HCT116 (cell line): ENCODE results near the gene ADORA2B. TPM values are rescaled to one million over a fixed set of nuclear protein-coding genes. Genes with fewer than 3 reads are reported as not detected.
A peak's percentile ranks its signal among the peaks of the same experiment; 100 is the strongest.

ENCODE experiments used
- ATAC-seq: fragments of 200-7000 bp; cut with Tn5 transposase; 2 replicates; pipeline ENCODE4 v1.9.1; 2020; ENCODE audit warnings: mild to moderate bottlenecking, moderate library complexity
- BruUV-seq: library from RNA; stranded (reverse); fragments of 400-500 nt; replicated peaks from 2 replicates; lab custom pipeline; 2021; lab: Mats Ljungman, UMichigan
- CTCF ChIA-PET: fragments of 300-600 bp; sonication (Branson Sonifier 250); formaldehyde crosslinking; loops from one replicate; lab custom pipeline; 2021; ENCODE audit warnings: antibody characterized with exemption; lab: Charles Lee
- POLR2A ChIA-PET: fragments of 300-600, 350-600 bp; sonication (Branson Sonifier 250); formaldehyde crosslinking; loops from one replicate; lab custom pipeline; 2021; ENCODE audit warnings: antibody characterized with exemption; lab: Charles Lee
- RAD21 ChIA-PET, 2 experiments: fragments of 300-600 bp; sonication (Branson Sonifier 250); formaldehyde crosslinking; loops; one replicate each; lab custom pipeline; 2023; ENCODE audit warnings: low total read pairs in 2 of 2; ENCODE audit not compliant: uncharacterized antibody in 2 of 2, unreplicated experiment in 2 of 2, low non-redundant PET in 1 of 2; lab: Charles Lee
- DNase-seq: peaks from one replicate; pipeline ENCODE4 v3.0.0-alpha.2; 2010; ENCODE audit warnings: low read depth, low spot score
- H2AFZ ChIP-seq: fragments of 200-600 bp; shearing (Covaris generic), sonication (generic); 2 replicates; pipeline ENCODE4 v1.6.1; 2017; ENCODE audit warnings: low read depth, mixed run types, mixed read lengths, antibody characterized with exemption, low read length; ENCODE audit not compliant: poor library complexity, severe bottlenecking
- H3K27ac ChIP-seq: 2 replicates; pipeline ENCODE4 v1.5.1; 2012; ENCODE audit warnings: low read depth, low read length
- H3K27me3 ChIP-seq: fragments of 200-600 bp; sonication (generic); 2 replicates; pipeline ENCODE4 v1.6.1; 2016; ENCODE audit warnings: mixed run types, low read length, mixed read lengths; ENCODE audit not compliant: insufficient read depth
- H3K36me3 ChIP-seq, 2 experiments: fragments of 200-500 bp in 1 of 2; fragments of 200-600 bp in 1 of 2; sonication (Bioruptor generic) in 1 of 2; sonication (generic) in 1 of 2; 2 replicates each; pipeline versions ENCODE4 v1.5.1 to v1.6.1; 2014 to 2016; ENCODE audit warnings: low read length in 2 of 2, inconsistent platforms in 1 of 2, mixed read lengths in 1 of 2, mixed run types in 1 of 2; ENCODE audit not compliant: insufficient read depth in 2 of 2, control insufficient read depth in 1 of 2
- H3K4me1 ChIP-seq, 2 experiments: fragments of 200-600 bp in 1 of 2; sonication (generic) in 1 of 2; 2 replicates each; pipeline versions ENCODE4 v1.5.1 to v1.6.1; 2012 to 2017; ENCODE audit warnings: low read length in 2 of 2, inconsistent platforms in 1 of 2, mild to moderate bottlenecking in 1 of 2, mixed read lengths in 1 of 2, mixed run types in 1 of 2, moderate library complexity in 1 of 2; ENCODE audit not compliant: insufficient read depth in 2 of 2, control insufficient read depth in 1 of 2
- H3K4me2 ChIP-seq: fragments of 200-600 bp; sonication (generic); 2 replicates; pipeline ENCODE4 v1.6.1; 2017; ENCODE audit warnings: mixed run types, low read length, mixed read lengths
- H3K4me3 ChIP-seq, 2 experiments: fragments of 200-600 bp in 1 of 2; sonication (generic) in 1 of 2; replicated peaks in 1 of 2; 2 replicates each; pipeline ENCODE4 v1.5.1; 2011 to 2016; ENCODE audit warnings: low read length in 2 of 2, control low read depth in 1 of 2, low read depth in 1 of 2, mild to moderate bottlenecking in 1 of 2, mixed read lengths in 1 of 2, mixed run types in 1 of 2
- H3K79me2 ChIP-seq: fragments of 200-600 bp; sonication (generic); 2 replicates; pipeline ENCODE4 v1.6.1; 2017; ENCODE audit warnings: mild to moderate bottlenecking, mixed run types, low read length, moderate library complexity, mixed read lengths; ENCODE audit not compliant: insufficient read depth
- H3K9ac ChIP-seq: fragments of 200-600 bp; sonication (generic); 2 replicates; pipeline ENCODE4 v1.6.1; 2016; ENCODE audit warnings: low read length, mixed read lengths
- H3K9me2 ChIP-seq: fragments of 200-600 bp; sonication (generic), shearing (Covaris generic); 2 replicates; pipeline ENCODE4 v1.6.1; 2017; ENCODE audit warnings: mixed run types, mild to moderate bottlenecking, moderate library complexity; ENCODE audit not compliant: insufficient read depth
- H3K9me3 ChIP-seq, 2 experiments: fragments of 200-500 bp in 1 of 2; fragments of 200-600 bp in 1 of 2; sonication (Bioruptor generic) in 1 of 2; sonication (generic) in 1 of 2; 2 replicates each; pipeline ENCODE4 v1.6.1; 2014 to 2017; ENCODE audit warnings: low read length in 2 of 2, mixed read lengths in 2 of 2, inconsistent platforms in 1 of 2, low read depth in 1 of 2, mild to moderate bottlenecking in 1 of 2, mixed run types in 1 of 2, moderate library complexity in 1 of 2; ENCODE audit not compliant: control insufficient read depth in 1 of 2, insufficient read depth in 1 of 2
- H4K20me1 ChIP-seq: fragments of 200-600 bp; sonication (generic), shearing (Covaris generic); 2 replicates; pipeline ENCODE4 v1.6.1; 2017; ENCODE audit warnings: mixed run types, mild to moderate bottlenecking, moderate library complexity; ENCODE audit not compliant: insufficient read depth
- CEBPB ChIP-seq: IDR thresholded peaks from 2 replicates; pipeline ENCODE4 v1.6.1; 2012; ENCODE audit warnings: low read depth
- EZH2 ChIP-seq: fragments of 200-600 bp; sonication (generic); IDR thresholded peaks from 2 replicates; pipeline ENCODE4 v1.6.1; 2017; ENCODE audit warnings: antibody characterized with exemption, mixed run types
- POLR2AphosphoS5 ChIP-seq: IDR thresholded peaks from 2 replicates; pipeline ENCODE4 v1.6.1; 2011; ENCODE audit warnings: mild to moderate bottlenecking, low read depth, low read length, moderate library complexity
- intact Hi-C: fragments of 100-400 bp; cut with micrococcal nuclease; formaldehyde crosslinking; loops from 2 replicates; pipeline ENCODE4 v1.10.0; 2022
- total RNA-seq: library from RNA; stranded (reverse); gene quantifications from one replicate; pipeline ENCODE4 v1.2.1, GENCODE V29; 2021; ENCODE audit not compliant: unreplicated experiment
- TF ChIP-seq, protein P1 (sequence below), 3 experiments: fragments of 200-600 bp in 1 of 3; sonication (generic) in 1 of 3; IDR thresholded peaks in 2 of 3; conservative IDR thresholded peaks in 1 of 3; 2 replicates each; pipeline ENCODE4 v1.5.1; 2012 to 2017; ENCODE audit warnings: low read depth in 2 of 3, low read length in 2 of 3, antibody characterized with exemption in 1 of 3, borderline replicate concordance in 1 of 3, control low read depth in 1 of 3, mild to moderate bottlenecking in 1 of 3, mixed read lengths in 1 of 3, mixed run types in 1 of 3, moderate library complexity in 1 of 3; ENCODE audit not compliant: insufficient read depth in 1 of 3

Gene ADORA2B
- total RNA-seq, 1 experiment from 2014 or later, result 47.5 TPM

GRCh38 chr17:15981646-15982580 is 37.0 kb downstream of the ADORA2B start (continued):
- TF ChIP-seq, protein P1, sequence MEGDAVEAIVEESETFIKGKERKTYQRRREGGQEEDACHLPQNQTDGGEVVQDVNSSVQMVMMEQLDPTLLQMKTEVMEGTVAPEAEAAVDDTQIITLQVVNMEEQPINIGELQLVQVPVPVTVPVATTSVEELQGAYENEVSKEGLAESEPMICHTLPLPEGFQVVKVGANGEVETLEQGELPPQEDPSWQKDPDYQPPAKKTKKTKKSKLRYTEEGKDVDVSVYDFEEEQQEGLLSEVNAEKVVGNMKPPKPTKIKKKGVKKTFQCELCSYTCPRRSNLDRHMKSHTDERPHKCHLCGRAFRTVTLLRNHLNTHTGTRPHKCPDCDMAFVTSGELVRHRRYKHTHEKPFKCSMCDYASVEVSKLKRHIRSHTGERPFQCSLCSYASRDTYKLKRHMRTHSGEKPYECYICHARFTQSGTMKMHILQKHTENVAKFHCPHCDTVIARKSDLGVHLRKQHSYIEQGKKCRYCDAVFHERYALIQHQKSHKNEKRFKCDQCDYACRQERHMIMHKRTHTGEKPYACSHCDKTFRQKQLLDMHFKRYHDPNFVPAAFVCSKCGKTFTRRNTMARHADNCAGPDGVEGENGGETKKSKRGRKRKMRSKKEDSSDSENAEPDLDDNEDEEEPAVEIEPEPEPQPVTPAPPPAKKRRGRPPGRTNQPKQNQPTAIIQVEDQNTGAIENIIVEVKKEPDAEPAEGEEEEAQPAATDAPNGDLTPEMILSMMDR (IDR thresholded peaks at IDR 0.05 in 2 of 3, conservative IDR thresholded peaks at IDR 0.05 in 1 of 3; ENCODE audit: borderline replicate concordance in 1 of 3, insufficient read depth in 1 of 3, low read depth in 2 of 3, low read length in 2 of 3), result no peak
- TF ChIP-seq POLR2AphosphoS5, result no peak
- TF ChIP-seq, all 23 proteins: peak for 4

DNA sequence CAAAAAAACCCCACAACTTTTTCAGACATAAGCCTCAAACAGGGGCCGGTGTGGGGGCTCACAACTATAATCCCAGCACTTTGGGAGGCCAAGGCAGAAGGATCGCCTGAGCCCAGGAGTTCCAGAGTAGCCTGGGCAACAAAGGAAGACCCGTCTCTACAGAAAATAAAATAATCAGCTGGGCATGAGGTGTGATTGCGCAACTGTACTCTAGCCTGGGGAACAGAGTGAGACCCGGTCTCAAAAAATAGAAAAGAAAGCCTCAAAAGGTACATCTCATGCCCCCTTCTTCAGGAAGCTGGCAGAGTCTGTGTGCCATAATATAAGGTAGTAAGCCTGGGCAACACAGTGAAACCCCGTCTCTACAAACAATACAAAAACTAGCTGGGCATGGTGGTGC is 51.4 kb downstream of the ADORA2B start:
- intact Hi-C loops, result no loop called here
- no peaks in the 10 kb centered on the region for H3K9me2 ChIP-seq
- no peak overlapping the region for H3K27ac ChIP-seq
- DNase-seq (no peak), ATAC-seq (no peak)
- ChIA-PET RAD21 (no interaction called here), CTCF (interaction anchor here (1.1 kb wide), 1 partner anchor 52 kb away, joined by 3 read pairs; the partner anchor contains the start of gene ADORA2B), POLR2A (no interaction called here)
- H3K27me3 ChIP-seq, result no peaks in the 10 kb centered on the region
- peaks cover 0 to 4% of the 10 kb centered on the region in 2 experiments; a peak in 1 of 4 replicates for H3K9me3 ChIP-seq
- H3K4me3 ChIP-seq, result no peak overlapping the region
- peaks cover 37% of the 10 kb centered on the region for H3K79me2 ChIP-seq
- no peak for TF ChIP-seq EZH2
- TF ChIP-seq CEBPB, result peak; percentile 81
- H3K4me1 ChIP-seq, result peaks cover 10 to 19% of the 10 kb centered on the region in 2 experiments; a peak in 3 of 4 replicates
- H3K9ac ChIP-seq, result no peak overlapping the region
- no peak overlapping the region for H2AFZ ChIP-seq
- peaks cover 0 to 10% of the 10 kb centered on the region in 2 experiments; a peak in 2 of 4 replicates for H3K36me3 ChIP-seq
- H3K4me2 ChIP-seq, result no peak overlapping the region
- no TSS peak for BruUV-seq
- no peaks in the 10 kb centered on the region for H4K20me1 ChIP-seq
